Colonic mucosa (tissue), 4 donors: ENCODE data around the gene TCEA2. TPM values are rescaled to one million over a fixed set of nuclear protein-coding genes. Genes with fewer than 3 reads are reported as not detected.

Experiments
- DNase-seq: peaks from one replicate; pipeline ENCODE4 v3.0.0-alpha.2; 2020
- H3K27ac ChIP-seq: fragments of 200-600 bp; one replicate; pipeline ENCODE4 v1.8.0; 2021
- H3K27me3 ChIP-seq: fragments of 200-600 bp; one replicate; pipeline ENCODE4 v1.8.0; 2021
- H3K36me3 ChIP-seq: fragments of 200-600 bp; one replicate; pipeline ENCODE4 v1.8.0; 2021
- H3K4me1 ChIP-seq: fragments of 200-600 bp; one replicate; pipeline ENCODE4 v1.8.0; 2021; ENCODE audit warnings: mild to moderate bottlenecking
- H3K4me3 ChIP-seq: fragments of 200-600 bp; one replicate; pipeline ENCODE4 v1.8.0; 2021
- H3K9ac ChIP-seq, 2 donors: one replicate each; pipeline ENCODE4 v1.7.0; 2013; ENCODE audit warnings: control low read depth in 2 of 2, low read depth in 2 of 2, low read length in 2 of 2
- H3K9me3 ChIP-seq: fragments of 200-600 bp; one replicate; pipeline ENCODE4 v1.8.0; 2021
- CTCF ChIP-seq: fragments of 200-600 bp; IDR thresholded peaks from one replicate; pipeline ENCODE4 v1.8.0; 2022; ENCODE audit warnings: antibody characterized with exemption, mild to moderate bottlenecking
- intact Hi-C: fragments of 100-400 bp; cut with DNase I; formaldehyde crosslinking; loops from one replicate; pipeline ENCODE4 v1.14.1; 2022
- total RNA-seq, 2 donors: library from RNA; stranded (reverse); fragmentation: NEBNext Ultra II Directional in 1 of 2; extraction: Animal tissue kit (Norgen Biotek cat#: 25700) in 1 of 2; gene quantifications; one replicate each; pipeline ENCODE4 v1.2.1, GENCODE V29; 2021
- donor health status: healthy.
- donor health status: DM: no; HTN: no; CAD: no.
- donor health status: DM: no; HTN: no; CAD: no.

The TCEA2 gene
- total RNA-seq, 2 donors from 2014 or later, result 7.3 to 11.8 TPM

- no peaks in the 10 kb centered on the region for H3K4me1 ChIP-seq
- H3K27me3 ChIP-seq, result no peaks in the 10 kb centered on the region
- H3K9ac ChIP-seq, result no peak overlapping the region
- H3K36me3 ChIP-seq, result no peaks in the 10 kb centered on the region
- DNase-seq, result no peak
- no peak overlapping the region for H3K27ac ChIP-seq
- H3K4me3 ChIP-seq, result no peak overlapping the region
- intact Hi-C loops, result no loop called here
- no peak for TF ChIP-seq CTCF
- H3K9me3 ChIP-seq, result no peaks in the 10 kb centered on the region
Observed at GRCh38 chr20:64069209-64069613, 6.2 kb downstream of the TCEA2 start.

GRCh38 chr20:64069614-64070243 is 6.7 kb downstream of the TCEA2 start:
- Histone ChIP-seq H3K27me3 (no peaks in the 10 kb centered on the region), H3K4me1 (no peaks in the 10 kb centered on the region), H3K4me3 (no peak overlapping the region), H3K9ac (no peak overlapping the region), H3K27ac (no peak overlapping the region), H3K9me3 (no peaks in the 10 kb centered on the region), H3K36me3 (no peaks in the 10 kb centered on the region)
- DNase-seq, result no peak
- intact Hi-C loops, result no loop called here
- TF ChIP-seq CTCF, result peak; percentile 66

GRCh38 chr20:64070244-64070993 is 7.4 kb downstream of the TCEA2 start:
- Histone ChIP-seq H3K27ac (no peak overlapping the region), H3K36me3 (no peaks in the 10 kb centered on the region), H3K4me3 (no peak overlapping the region), H3K9me3 (no peaks in the 10 kb centered on the region), H3K9ac (no peak overlapping the region), H3K27me3 (no peaks in the 10 kb centered on the region), H3K4me1 (no peaks in the 10 kb centered on the region)
- no peak for DNase-seq
- intact Hi-C loops, result no loop called here
- no peak for TF ChIP-seq CTCF

GRCh38 chr20:64071341-64072332 is 8.6 kb downstream of the TCEA2 start:
- no peak overlapping the region for H3K9ac ChIP-seq
- TF ChIP-seq CTCF, result no peak
- H3K27ac ChIP-seq, result no peak overlapping the region
- H3K4me3 ChIP-seq, result no peak overlapping the region
- no peaks in the 10 kb centered on the region for H3K36me3 ChIP-seq
- intact Hi-C loops, result no loop called here
- no peaks in the 10 kb centered on the region for H3K9me3 ChIP-seq
- DNase-seq, result no peak
- no peaks in the 10 kb centered on the region for H3K27me3 ChIP-seq
- no peaks in the 10 kb centered on the region for H3K4me1 ChIP-seq

- Histone ChIP-seq H3K4me1 (no peaks in the 10 kb centered on the region), H3K27ac (no peak overlapping the region), H3K4me3 (no peak overlapping the region), H3K9ac (no peak overlapping the region), H3K27me3 (no peaks in the 10 kb centered on the region), H3K36me3 (no peaks in the 10 kb centered on the region), H3K9me3 (no peaks in the 10 kb centered on the region)
- TF ChIP-seq CTCF, result no peak
- DNase-seq, result no peak
- intact Hi-C loops, result no loop called here
Observed at GRCh38 chr20:64072498-64073063, 9.6 kb downstream of the TCEA2 start.
